MM.1S (cell line): ENCODE results near the gene NPC1.

Source experiments
- DNase-seq: peaks from one replicate; pipeline ENCODE4 v3.0.0-alpha.2; 2015
- H2AFZ ChIP-seq: fragments of 300-600 bp; sonication (generic); 2 replicates; pipeline ENCODE4 v1.6.0; 2016; ENCODE audit warnings: antibody characterized with exemption, low read length
- H3F3A ChIP-seq: fragments of 300-600 bp; sonication (generic); 2 replicates; pipeline ENCODE4 v1.6.1; 2016; ENCODE audit warnings: mild to moderate bottlenecking, antibody characterized with exemption, low read length, moderate library complexity, mixed read lengths; ENCODE audit not compliant: insufficient read depth
- H3K27ac ChIP-seq: fragments of 300-600 bp; sonication (generic); 2 replicates; pipeline ENCODE4 v1.5.1; 2016; ENCODE audit warnings: mild to moderate bottlenecking, low read length
- H3K27me3 ChIP-seq: fragments of 300-600 bp; sonication (generic); replicated peaks from 2 replicates; pipeline ENCODE4 v1.6.0; 2016; ENCODE audit warnings: low read length; ENCODE audit not compliant: insufficient read depth
- H3K36me3 ChIP-seq: fragments of 300-600 bp; sonication (generic); replicated peaks from 2 replicates; pipeline ENCODE4 v1.6.1; 2016; ENCODE audit warnings: mild to moderate bottlenecking, low read length, mixed read lengths; ENCODE audit not compliant: insufficient read depth
- H3K4me1 ChIP-seq: fragments of 300-600 bp; sonication (generic); 2 replicates; pipeline ENCODE4 v1.6.1; 2016; ENCODE audit warnings: low read length, mixed read lengths
- H3K4me2 ChIP-seq: fragments of 300-600 bp; sonication (generic); 2 replicates; pipeline ENCODE4 v1.6.0; 2016; ENCODE audit warnings: low read depth, low read length
- H3K4me3 ChIP-seq: fragments of 300-600 bp; sonication (generic); 2 replicates; pipeline ENCODE4 v1.5.1; 2016; ENCODE audit warnings: low read length, mixed read lengths
- H3K79me2 ChIP-seq: fragments of 300-600 bp; sonication (generic); 2 replicates; pipeline ENCODE4 v1.6.1; 2016; ENCODE audit warnings: mixed run types, low read length, mixed read lengths
- H3K9ac ChIP-seq: fragments of 300-600 bp; sonication (generic); 2 replicates; pipeline ENCODE4 v1.6.1; 2016; ENCODE audit warnings: low read length, mixed read lengths
- H3K9me2 ChIP-seq: fragments of 300-600 bp; sonication (generic); replicated peaks from 2 replicates; pipeline ENCODE4 v1.6.1; 2016; ENCODE audit warnings: mild to moderate bottlenecking, low read length, mixed read lengths; ENCODE audit not compliant: insufficient read depth
- H3K9me3 ChIP-seq: fragments of 300-600 bp; sonication (generic); replicated peaks from 2 replicates; pipeline ENCODE4 v1.6.1; 2016; ENCODE audit warnings: mild to moderate bottlenecking, low read length, mixed read lengths; ENCODE audit not compliant: insufficient read depth
- H4K20me1 ChIP-seq: fragments of 300-600 bp; sonication (generic); 2 replicates; pipeline ENCODE4 v1.6.1; 2016; ENCODE audit warnings: mild to moderate bottlenecking, low read length, moderate library complexity, mixed read lengths; ENCODE audit not compliant: insufficient read depth
- CTCF ChIP-seq: fragments of 300-600 bp; sonication (generic); IDR thresholded peaks from 2 replicates; pipeline ENCODE4 v1.5.1; 2016; ENCODE audit warnings: antibody characterized with exemption, low read length, mixed read lengths
- EZH2 ChIP-seq: fragments of 300-600 bp; sonication (generic); optimal IDR thresholded peaks from 2 replicates; pipeline ENCODE3; 2017; ENCODE audit warnings: low read depth, mild to moderate bottlenecking, antibody characterized with exemption, low read length, mixed read lengths
- EZH2phosphoT487 ChIP-seq: fragments of 300-600 bp; sonication (generic); IDR thresholded peaks from 2 replicates; pipeline ENCODE4 v1.6.1; 2018; ENCODE audit warnings: antibody characterized with exemption, low read length

NPC1 gene

GRCh38 chr18:23575309-23575651, 11.0 kb downstream of the NPC1 start:
- no peaks in the 10 kb centered on the region for H3K9me3 ChIP-seq
- H3K79me2 ChIP-seq = peaks cover 9% of the 10 kb centered on the region
- TF ChIP-seq CTCF (no peak), EZH2 (no peak), EZH2phosphoT487 (no peak)
- no peak overlapping the region for H3K4me2 ChIP-seq
- H3K4me3 ChIP-seq = no peak overlapping the region
- H4K20me1 ChIP-seq = no peaks in the 10 kb centered on the region
- H3K27me3 ChIP-seq = no peaks in the 10 kb centered on the region
- H3K9me2 ChIP-seq = no peaks in the 10 kb centered on the region
- no peaks in the 10 kb centered on the region for H3F3A ChIP-seq
- H3K36me3 ChIP-seq = no peaks in the 10 kb centered on the region
- no peak overlapping the region for H2AFZ ChIP-seq
- H3K4me1 ChIP-seq = peaks cover 15% of the 10 kb centered on the region
- no peak for DNase-seq
- H3K9ac ChIP-seq = no peak overlapping the region
- H3K27ac ChIP-seq = no peak overlapping the region

DNA sequence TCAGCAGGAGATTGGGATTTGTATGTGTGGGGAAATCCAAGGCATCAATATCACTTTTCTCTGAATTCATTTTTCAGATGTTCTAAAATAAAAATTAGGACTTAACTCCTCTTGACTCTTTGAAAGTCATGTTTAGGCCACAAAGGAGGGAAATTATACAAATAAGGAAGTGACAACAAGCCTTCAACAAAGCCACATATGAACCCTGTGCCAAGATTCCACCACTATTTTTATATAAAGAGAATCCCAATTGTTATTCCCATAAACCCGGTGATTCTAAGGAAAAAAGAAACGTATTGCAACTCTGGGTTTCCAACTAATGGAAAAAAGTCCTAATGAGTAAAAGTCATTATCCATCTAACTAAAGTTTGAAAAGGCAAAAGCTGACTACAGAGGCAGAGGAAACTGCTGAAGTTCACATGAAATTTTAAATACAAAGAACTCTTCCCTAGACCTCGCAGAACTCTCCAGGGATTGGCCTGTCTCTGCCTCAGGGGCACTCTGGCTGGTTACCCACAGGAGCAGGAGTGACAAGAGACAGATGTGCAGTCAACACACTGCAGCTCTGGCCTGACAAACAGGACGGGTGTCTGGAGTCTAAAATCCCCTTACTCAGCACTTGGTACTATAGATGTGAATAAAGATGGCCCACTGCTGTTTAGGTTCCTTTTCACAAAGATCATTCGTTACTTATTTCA, 11.5 kb downstream of the NPC1 start:
- no peak overlapping the region for H3K27ac ChIP-seq
- H3K79me2 ChIP-seq = peaks cover 9% of the 10 kb centered on the region
- TF ChIP-seq EZH2phosphoT487 (no peak), CTCF (no peak), EZH2 (no peak)
- no peaks in the 10 kb centered on the region for H3F3A ChIP-seq
- H3K4me3 ChIP-seq = no peak overlapping the region
- no peaks in the 10 kb centered on the region for H3K36me3 ChIP-seq
- H3K4me1 ChIP-seq = peaks cover 15% of the 10 kb centered on the region
- no peak overlapping the region for H2AFZ ChIP-seq
- H3K4me2 ChIP-seq = no peak overlapping the region
- H4K20me1 ChIP-seq = no peaks in the 10 kb centered on the region
- H3K9me3 ChIP-seq = no peaks in the 10 kb centered on the region
- DNase-seq = no peak
- H3K9ac ChIP-seq = no peak overlapping the region
- no peaks in the 10 kb centered on the region for H3K9me2 ChIP-seq
- no peaks in the 10 kb centered on the region for H3K27me3 ChIP-seq

DNA sequence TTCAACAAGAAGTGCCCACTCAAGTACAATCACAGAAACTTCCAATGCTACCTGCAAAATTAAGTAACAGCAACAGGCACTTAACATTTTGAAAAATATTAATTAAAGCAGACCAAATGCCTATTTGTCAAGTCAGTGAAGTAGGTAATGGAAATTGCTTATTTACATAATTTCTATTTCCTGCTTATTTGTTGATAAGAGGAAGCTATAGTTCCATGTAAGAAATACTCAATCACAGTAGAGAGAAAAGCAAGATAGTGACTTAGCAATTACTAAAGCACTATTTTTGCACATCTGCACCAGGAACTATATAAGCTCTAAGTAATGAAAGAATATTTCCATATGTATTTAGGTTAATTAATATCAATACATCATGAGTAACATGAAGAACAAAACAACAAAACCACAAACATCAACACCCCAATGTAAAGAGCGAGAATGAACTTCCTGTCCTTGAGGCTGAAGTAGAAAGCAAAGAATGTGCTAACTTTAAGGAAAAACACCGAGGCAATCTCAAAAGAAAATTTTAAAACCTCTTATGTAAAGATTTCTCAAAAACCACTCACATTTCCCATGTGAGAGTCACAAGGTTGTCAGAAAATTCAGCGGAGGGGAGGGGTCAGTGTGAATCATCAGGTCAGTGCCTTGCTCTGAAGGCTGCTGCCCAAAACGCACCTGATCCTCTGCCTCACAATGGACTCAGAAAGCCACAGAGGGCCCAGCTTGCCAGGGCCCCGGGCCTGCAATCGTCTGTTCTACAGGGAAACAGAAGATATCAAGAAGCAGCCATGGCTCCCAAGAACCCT, 12.5 kb downstream of the NPC1 start:
- Histone ChIP-seq H3K9me3 (no peaks in the 10 kb centered on the region), H3K36me3 (no peaks in the 10 kb centered on the region), H3K27ac (no peak overlapping the region), H3K9me2 (no peaks in the 10 kb centered on the region), H3K9ac (no peak overlapping the region), H3K4me3 (no peak overlapping the region), H3F3A (no peaks in the 10 kb centered on the region), H4K20me1 (no peaks in the 10 kb centered on the region), H3K79me2 (peaks cover 5% of the 10 kb centered on the region), H2AFZ (no peak overlapping the region), H3K4me1 (peaks cover 14% of the 10 kb centered on the region), H3K4me2 (no peak overlapping the region), H3K27me3 (no peaks in the 10 kb centered on the region)
- peak; percentile 12 for DNase-seq
- TF ChIP-seq EZH2phosphoT487 (no peak), EZH2 (no peak), CTCF (no peak)
